ENCODE results near the gene SLC18A3.

SLC18A3 gene

DNA sequence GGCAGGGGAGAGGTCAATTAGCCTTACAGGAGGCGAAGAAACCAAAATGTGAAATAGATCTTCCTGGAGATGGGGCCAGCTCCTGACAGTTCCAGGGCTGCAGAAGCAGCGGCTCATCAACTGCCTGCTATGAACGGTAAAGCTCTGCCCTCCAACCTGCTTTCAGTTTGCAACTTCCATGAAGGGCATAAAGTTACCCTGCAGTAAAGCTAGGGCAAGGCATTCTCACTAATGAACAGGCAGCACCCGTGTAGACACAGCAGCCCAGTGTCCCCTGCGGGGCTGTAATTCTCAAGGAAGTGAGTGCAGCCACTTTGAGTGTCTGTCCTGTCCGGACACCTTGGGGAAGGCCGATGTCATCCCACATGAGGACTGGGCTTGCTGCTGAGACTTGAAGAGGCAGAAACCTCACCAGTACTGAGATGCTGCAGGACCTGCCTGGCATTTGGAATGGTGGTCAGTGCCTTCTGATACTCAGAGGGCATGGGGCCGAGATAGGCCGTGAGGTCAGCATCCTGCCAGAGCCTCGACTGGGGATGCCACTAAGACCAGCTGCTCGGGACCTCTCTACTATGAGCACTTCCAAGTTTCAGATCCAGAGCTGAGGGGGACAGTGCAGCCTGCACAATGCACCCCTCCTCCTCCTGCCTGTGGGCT, 43.3 kb downstream of the SLC18A3 start:
- no peak for DNase-seq

DNA sequence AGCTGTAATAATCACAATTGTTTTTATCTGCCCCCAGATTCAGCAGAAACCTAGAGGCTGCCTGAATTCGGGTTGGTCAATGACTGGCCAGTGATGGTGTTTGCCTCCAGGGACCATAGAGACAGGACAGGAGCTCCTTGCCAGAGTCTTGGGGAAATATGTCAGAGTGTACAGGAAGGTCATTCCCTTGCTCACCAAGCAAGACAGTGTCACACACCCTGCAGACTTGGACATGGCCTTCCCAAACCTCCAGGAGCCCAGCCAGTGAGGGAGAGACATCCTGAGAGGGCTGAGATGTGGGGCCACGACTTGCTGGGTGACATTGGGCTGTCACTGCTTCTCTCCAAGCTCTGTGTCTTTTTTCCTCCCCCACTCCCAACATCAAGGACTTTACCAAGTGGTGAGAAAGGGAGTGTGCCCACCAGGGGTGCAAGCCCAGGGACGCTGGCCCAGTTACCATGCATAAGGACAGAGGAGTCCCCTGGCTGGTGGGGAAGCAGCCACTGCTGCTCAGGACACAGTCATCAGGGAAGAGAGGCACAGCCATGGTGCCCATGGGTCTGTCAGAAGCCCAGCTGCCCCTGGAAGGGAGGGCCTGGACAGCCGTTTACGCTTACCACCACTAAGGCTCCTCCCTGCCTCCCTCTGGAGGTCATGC, 44.1 kb downstream of the SLC18A3 start:
- DNase-seq, result no peak

DNA sequence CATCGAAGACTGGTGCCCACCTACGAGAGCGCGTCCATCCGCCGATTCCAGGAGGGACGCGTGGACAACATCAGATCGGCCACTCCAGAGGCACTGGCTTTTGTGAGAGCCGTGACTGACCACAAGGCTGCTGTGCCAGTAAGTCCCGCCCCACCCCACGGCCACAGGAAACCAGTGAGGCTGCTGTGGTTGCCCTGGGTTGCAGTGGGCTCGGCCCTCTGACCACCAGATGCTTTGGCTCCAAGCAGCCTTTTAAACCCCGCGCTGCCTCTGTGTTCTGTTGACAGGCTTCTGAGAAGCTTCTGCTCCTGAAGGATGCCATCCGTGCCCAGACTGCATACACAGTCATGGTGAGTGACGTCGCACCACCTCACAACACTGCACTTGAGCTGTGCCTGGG, 45.0 kb downstream of the SLC18A3 start:
- DNase-seq, result no peak

DNA sequence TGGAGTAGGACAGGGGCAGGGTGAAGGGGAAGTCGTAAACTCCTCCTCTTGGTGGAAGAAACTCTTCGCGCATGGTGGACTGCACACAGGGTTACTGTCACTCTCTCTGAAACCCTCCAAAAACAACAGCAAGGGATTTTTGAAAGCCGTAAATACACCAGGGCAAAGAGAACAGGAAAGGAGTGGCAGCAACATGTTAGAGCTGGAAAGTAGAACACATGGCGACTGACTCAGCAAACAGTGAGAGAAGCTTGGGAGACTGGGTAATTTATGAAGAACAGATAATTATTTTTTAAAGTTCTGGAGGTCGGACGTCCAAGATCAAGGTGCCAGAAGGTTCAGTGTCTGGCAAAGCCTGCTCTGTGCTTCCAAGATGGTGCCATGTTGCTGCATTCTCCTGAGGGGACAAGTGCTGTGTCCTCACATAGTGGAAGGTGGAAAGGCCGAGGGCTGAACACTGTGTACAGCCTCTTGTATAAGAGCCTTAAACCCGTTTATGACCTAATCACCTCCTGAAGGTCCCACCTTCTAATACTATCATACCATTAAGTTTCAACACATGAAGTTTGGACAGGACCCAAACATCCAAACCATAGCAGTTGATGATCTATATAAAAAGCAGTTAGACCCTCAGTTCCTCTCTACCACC, 46.9 kb downstream of the SLC18A3 start:
- no peak for DNase-seq

DNA sequence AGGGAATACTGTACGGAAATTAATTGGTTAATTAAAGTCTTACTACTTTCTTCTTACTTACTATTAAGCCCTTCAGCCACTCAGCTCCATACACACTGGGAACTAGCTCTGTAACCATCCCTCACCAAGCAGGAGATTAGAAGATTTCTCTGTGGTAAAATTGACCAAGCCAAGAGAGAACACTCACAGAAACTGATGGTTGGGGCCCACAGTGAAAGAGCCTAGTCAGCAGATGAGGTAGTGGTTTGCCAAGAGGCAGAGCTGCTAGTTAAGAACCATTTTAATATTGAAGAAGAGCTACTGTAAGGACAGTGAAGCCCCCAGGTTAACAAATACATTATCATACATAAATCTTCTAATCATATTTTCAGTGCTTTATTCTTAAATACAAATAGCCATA, 47.5 kb downstream of the SLC18A3 start:
- DNase-seq, result no peak

DNA sequence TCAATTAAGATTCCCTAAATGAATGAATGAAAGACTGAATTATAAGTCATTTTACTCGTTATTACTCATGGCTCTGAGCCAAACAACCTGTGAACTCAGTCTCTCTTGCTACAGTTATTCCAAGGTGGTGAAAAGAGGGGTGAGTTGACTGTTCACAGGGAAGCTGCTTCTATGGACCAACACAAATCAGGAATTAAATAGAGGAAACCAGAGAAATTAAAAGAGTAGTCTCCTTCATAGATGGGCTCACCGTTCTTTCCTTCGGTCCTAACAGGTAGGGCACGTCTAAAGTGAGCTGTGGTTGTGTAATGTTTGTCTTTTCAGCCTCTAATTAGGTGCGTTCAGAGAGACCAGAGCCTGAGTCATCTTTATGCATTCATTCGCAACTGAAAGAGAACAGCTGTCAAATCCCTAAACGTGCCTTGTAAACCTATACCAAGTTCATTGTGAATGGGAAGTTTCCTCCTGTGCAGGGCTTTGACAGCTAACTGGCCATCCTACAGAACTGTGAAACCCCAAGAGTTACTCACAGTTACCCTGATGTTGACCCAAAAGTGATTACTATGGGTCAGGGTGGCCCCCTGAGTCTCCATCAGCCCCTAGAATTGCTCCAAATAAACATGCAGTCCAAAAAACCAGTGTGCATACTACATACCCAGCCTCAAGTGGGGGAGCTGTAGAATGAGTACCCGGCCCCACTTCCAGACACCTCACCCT, 51.2 kb downstream of the SLC18A3 start:
- DNase-seq, result no peak
